Transverse colon (tissue), 4 donors: ENCODE data around the gene SYNGR1.

Source experiments
- CTCF ChIP-seq, 5 experiments: fragments of 200-600 bp in 3 of 5; fragments of 450-650 bp in 2 of 5; sonication (generic) in 3 of 5; IDR thresholded peaks; 1 replicate in 2 of 5; 2 replicates in 3 of 5; pipeline ENCODE4 v1.5.1; 2016 to 2017; ENCODE audit warnings: antibody characterized with exemption in 5 of 5, inconsistent platforms in 3 of 5, mild to moderate bottlenecking in 2 of 5, moderate library complexity in 1 of 5
- POLR2A ChIP-seq: fragments of 450-650 bp; IDR thresholded peaks from one replicate; pipeline ENCODE4 v1.6.1; 2016; ENCODE audit warnings: antibody characterized with exemption, mild to moderate bottlenecking, moderate library complexity
- POLR2AphosphoS5 ChIP-seq, 3 donors: sonication (generic); formaldehyde crosslinking; IDR thresholded peaks; one replicate each; pipeline ENCODE4 v1.6.1; 2016; ENCODE audit warnings: antibody characterized with exemption in 3 of 3

GRCh38 chr22:39309364-39309861, 40.4 kb upstream of the SYNGR1 start:
- TF ChIP-seq CTCF (IDR thresholded peaks at IDR 0.05) = no peak
- no peak for TF ChIP-seq POLR2AphosphoS5 (IDR thresholded peaks at IDR 0.05)
- no peak for TF ChIP-seq POLR2A
